B cell (primary cell): ENCODE data around the gene KNG1.

Source experiments
- EZH2 ChIP-seq: IDR thresholded peaks from 2 replicates; pipeline ENCODE4 v1.6.1; 2012; ENCODE audit warnings: borderline replicate concordance, low read depth, mild to moderate bottlenecking, moderate library complexity, low read length; ENCODE audit not compliant: insufficient read depth, poor library complexity, severe bottlenecking
- TF ChIP-seq, protein P1 (sequence below): fragments of 200-600 bp; IDR thresholded peaks from one replicate; pipeline ENCODE4 v1.8.0; 2022; ENCODE audit warnings: antibody characterized with exemption, mild to moderate bottlenecking

GRCh38 chr3:186779204-186779603, 62.0 kb downstream of the KNG1 start:
- TF ChIP-seq EZH2: no peak
- TF ChIP-seq, protein P1, sequence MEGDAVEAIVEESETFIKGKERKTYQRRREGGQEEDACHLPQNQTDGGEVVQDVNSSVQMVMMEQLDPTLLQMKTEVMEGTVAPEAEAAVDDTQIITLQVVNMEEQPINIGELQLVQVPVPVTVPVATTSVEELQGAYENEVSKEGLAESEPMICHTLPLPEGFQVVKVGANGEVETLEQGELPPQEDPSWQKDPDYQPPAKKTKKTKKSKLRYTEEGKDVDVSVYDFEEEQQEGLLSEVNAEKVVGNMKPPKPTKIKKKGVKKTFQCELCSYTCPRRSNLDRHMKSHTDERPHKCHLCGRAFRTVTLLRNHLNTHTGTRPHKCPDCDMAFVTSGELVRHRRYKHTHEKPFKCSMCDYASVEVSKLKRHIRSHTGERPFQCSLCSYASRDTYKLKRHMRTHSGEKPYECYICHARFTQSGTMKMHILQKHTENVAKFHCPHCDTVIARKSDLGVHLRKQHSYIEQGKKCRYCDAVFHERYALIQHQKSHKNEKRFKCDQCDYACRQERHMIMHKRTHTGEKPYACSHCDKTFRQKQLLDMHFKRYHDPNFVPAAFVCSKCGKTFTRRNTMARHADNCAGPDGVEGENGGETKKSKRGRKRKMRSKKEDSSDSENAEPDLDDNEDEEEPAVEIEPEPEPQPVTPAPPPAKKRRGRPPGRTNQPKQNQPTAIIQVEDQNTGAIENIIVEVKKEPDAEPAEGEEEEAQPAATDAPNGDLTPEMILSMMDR: no peak
